Activated T-helper 2 cell treated with anti-CD3 and anti-CD28 coated beads, Interferon-gamma antibody, Interleukin-2, Interleukin-4, amounts not matched to agents 10 μg/mL and 5 μg/mL and 100 μg/mL, durations not matched to agents 14 hours and 24 hours and 36 hours (primary cell): Measurements from ENCODE around the gene CBLL1. TPM values are rescaled to one million over a fixed set of nuclear protein-coding genes. Genes with fewer than 3 reads are reported as not detected.

Experiments
- DNase-seq: peaks from one replicate; pipeline ENCODE4 v3.0.0; 2021; ENCODE audit warnings: low spot score
- H3K27ac Mint-ChIP-seq: one replicate; pipeline ENCODE4 v1.8.0; 2021; ENCODE audit warnings: mixed read lengths
- H3K27me3 Mint-ChIP-seq: one replicate; pipeline ENCODE4 v1.8.0; 2021; ENCODE audit warnings: low read depth, mixed read lengths
- H3K36me3 Mint-ChIP-seq: one replicate; pipeline ENCODE4 v1.8.0; 2021; ENCODE audit warnings: low read depth, mixed read lengths
- H3K4me1 Mint-ChIP-seq: one replicate; pipeline ENCODE4 v1.8.0; 2021; ENCODE audit warnings: low read depth, mixed read lengths
- H3K4me3 Mint-ChIP-seq: one replicate; pipeline ENCODE4 v1.8.0; 2021; ENCODE audit warnings: low read depth, mild to moderate bottlenecking, moderate library complexity, mixed read lengths
- H3K9me3 Mint-ChIP-seq: one replicate; pipeline ENCODE4 v1.8.0; 2021; ENCODE audit warnings: mixed read lengths
- intact Hi-C: fragments of 100-400 bp; cut with micrococcal nuclease; formaldehyde crosslinking; loops from one replicate; pipeline ENCODE4 v1.15.1; 2023
- total RNA-seq: library from RNA; stranded (reverse); gene quantifications from 2 replicates; pipeline ENCODE4 v1.2.3, GENCODE V29; 2022

The CBLL1 gene
- 39.1 and 43.7 TPM in 2 replicates for total RNA-seq

GRCh38 chr7:107743567-107744344 is at the start of gene CBLL1:
Gene CBLL1 (plus strand): TSS chr7:107744142. CDS start chr7:107744164, 22 bp downstream.
- Mint-ChIP-seq H3K4me1 (peaks cover 33% of the 10 kb centered on the region), H3K4me3 (peak within 1 kb of the TSS; percentile 96)

GRCh38 chr7:107694386-107694785 is 49.6 kb upstream of the CBLL1 start:
- no peak overlapping the region for H3K4me3 Mint-ChIP-seq
- intact Hi-C loops: no loop called here
- H3K36me3 Mint-ChIP-seq: peaks cover 4% of the 10 kb centered on the region
- H3K27me3 Mint-ChIP-seq: no peaks in the 10 kb centered on the region
- peaks cover 3% of the 10 kb centered on the region for H3K4me1 Mint-ChIP-seq
- H3K9me3 Mint-ChIP-seq: no peaks in the 10 kb centered on the region
- no peak for DNase-seq
- H3K27ac Mint-ChIP-seq: no peak overlapping the region

More at GRCh38 chr7:107743567-107744344, at the start of gene CBLL1:
- peak; percentile 98 for DNase-seq
- Mint-ChIP-seq H3K27ac (peak within 1 kb of the TSS; percentile 100), H3K9me3 (no peaks in the 10 kb centered on the region), H3K27me3 (peaks cover 4% of the 10 kb centered on the region), H3K36me3 (peaks cover 20% of the 10 kb centered on the region)
- intact Hi-C loops: loop anchor here (1.0 to 5.0 kb wide), 8 partner anchors 72 to 575 kb away; partner anchors contain the start of genes BCAP29, COG5, DLD and DUS4L

- no peak overlapping the region for H3K4me3 Mint-ChIP-seq
- peaks cover 1% of the 10 kb centered on the region for H3K4me1 Mint-ChIP-seq
- H3K9me3 Mint-ChIP-seq: no peaks in the 10 kb centered on the region
- DNase-seq: no peak
- intact Hi-C loops: no loop called here
- no peak overlapping the region for H3K27ac Mint-ChIP-seq
- peaks cover 4% of the 10 kb centered on the region for H3K36me3 Mint-ChIP-seq
- no peaks in the 10 kb centered on the region for H3K27me3 Mint-ChIP-seq
Measured at GRCh38 chr7:107696330-107696946, 47.5 kb upstream of the CBLL1 start.

GRCh38 chr7:107697321-107698049 is 46.5 kb upstream of the CBLL1 start:
- no peak overlapping the region for H3K4me3 Mint-ChIP-seq
- intact Hi-C loops: no loop called here
- DNase-seq: no peak
- no peaks in the 10 kb centered on the region for H3K27me3 Mint-ChIP-seq
- H3K27ac Mint-ChIP-seq: no peak overlapping the region
- no peaks in the 10 kb centered on the region for H3K9me3 Mint-ChIP-seq
- H3K36me3 Mint-ChIP-seq: peaks cover 4% of the 10 kb centered on the region
- H3K4me1 Mint-ChIP-seq: peaks cover 1% of the 10 kb centered on the region

- Mint-ChIP-seq H3K4me3 (no peak overlapping the region), H3K27ac (no peak overlapping the region), H3K4me1 (peaks cover 6% of the 10 kb centered on the region), H3K27me3 (no peaks in the 10 kb centered on the region), H3K36me3 (peaks cover 4% of the 10 kb centered on the region), H3K9me3 (no peaks in the 10 kb centered on the region)
- intact Hi-C loops: no loop called here
- DNase-seq: no peak
Measured at GRCh38 chr7:107700570-107700969, 43.4 kb upstream of the CBLL1 start.

- peaks cover 6% of the 10 kb centered on the region for H3K4me1 Mint-ChIP-seq
- DNase-seq: no peak
- H3K9me3 Mint-ChIP-seq: no peaks in the 10 kb centered on the region
- no peak overlapping the region for H3K27ac Mint-ChIP-seq
- no peak overlapping the region for H3K4me3 Mint-ChIP-seq
- peaks cover 4% of the 10 kb centered on the region for H3K36me3 Mint-ChIP-seq
- H3K27me3 Mint-ChIP-seq: no peaks in the 10 kb centered on the region
- intact Hi-C loops: no loop called here
Measured at GRCh38 chr7:107701191-107701590, 42.8 kb upstream of the CBLL1 start.

- no peaks in the 10 kb centered on the region for H3K27me3 Mint-ChIP-seq
- H3K27ac Mint-ChIP-seq: no peak overlapping the region
- no peak overlapping the region for H3K4me3 Mint-ChIP-seq
- peaks cover 4% of the 10 kb centered on the region for H3K4me1 Mint-ChIP-seq
- H3K9me3 Mint-ChIP-seq: no peaks in the 10 kb centered on the region
- DNase-seq: no peak
- intact Hi-C loops: no loop called here
- peaks cover 4% of the 10 kb centered on the region for H3K36me3 Mint-ChIP-seq
Measured at GRCh38 chr7:107703219-107703618, 40.7 kb upstream of the CBLL1 start.

- no peaks in the 10 kb centered on the region for H3K27me3 Mint-ChIP-seq
- H3K4me3 Mint-ChIP-seq: no peak overlapping the region
- H3K36me3 Mint-ChIP-seq: peaks cover 6% of the 10 kb centered on the region
- DNase-seq: no peak
- intact Hi-C loops: no loop called here
- H3K27ac Mint-ChIP-seq: no peak overlapping the region
- no peaks in the 10 kb centered on the region for H3K9me3 Mint-ChIP-seq
- peaks cover 4% of the 10 kb centered on the region for H3K4me1 Mint-ChIP-seq
Measured at GRCh38 chr7:107703872-107704271, 40.1 kb upstream of the CBLL1 start.

GRCh38 chr7:107708956-107709355 is 35.0 kb upstream of the CBLL1 start:
- DNase-seq: no peak
- Mint-ChIP-seq H3K9me3 (no peaks in the 10 kb centered on the region), H3K27ac (no peak overlapping the region), H3K4me3 (no peak overlapping the region), H3K27me3 (no peaks in the 10 kb centered on the region), H3K36me3 (peaks cover 6% of the 10 kb centered on the region), H3K4me1 (no peaks in the 10 kb centered on the region)
- intact Hi-C loops: no loop called here

GRCh38 chr7:107711301-107711700 is 32.6 kb upstream of the CBLL1 start:
- H3K27me3 Mint-ChIP-seq: no peaks in the 10 kb centered on the region
- no peak for DNase-seq
- no peak overlapping the region for H3K27ac Mint-ChIP-seq
- H3K4me1 Mint-ChIP-seq: no peaks in the 10 kb centered on the region
- no peaks in the 10 kb centered on the region for H3K9me3 Mint-ChIP-seq
- intact Hi-C loops: no loop called here
- peaks cover 6% of the 10 kb centered on the region for H3K36me3 Mint-ChIP-seq
- no peak overlapping the region for H3K4me3 Mint-ChIP-seq

GRCh38 chr7:107712025-107712424 is 31.9 kb upstream of the CBLL1 start:
- no peaks in the 10 kb centered on the region for H3K4me1 Mint-ChIP-seq
- intact Hi-C loops: no loop called here
- no peak overlapping the region for H3K27ac Mint-ChIP-seq
- no peak for DNase-seq
- H3K36me3 Mint-ChIP-seq: peaks cover 6% of the 10 kb centered on the region
- no peaks in the 10 kb centered on the region for H3K27me3 Mint-ChIP-seq
- no peaks in the 10 kb centered on the region for H3K9me3 Mint-ChIP-seq
- no peak overlapping the region for H3K4me3 Mint-ChIP-seq

GRCh38 chr7:107712896-107713295 is 31.0 kb upstream of the CBLL1 start:
- no peak for DNase-seq
- peaks cover 6% of the 10 kb centered on the region for H3K36me3 Mint-ChIP-seq
- H3K27ac Mint-ChIP-seq: no peak overlapping the region
- no peaks in the 10 kb centered on the region for H3K4me1 Mint-ChIP-seq
- H3K4me3 Mint-ChIP-seq: no peak overlapping the region
- no peaks in the 10 kb centered on the region for H3K27me3 Mint-ChIP-seq
- H3K9me3 Mint-ChIP-seq: no peaks in the 10 kb centered on the region
- intact Hi-C loops: no loop called here

- peaks cover 6% of the 10 kb centered on the region for H3K4me1 Mint-ChIP-seq
- no peaks in the 10 kb centered on the region for H3K9me3 Mint-ChIP-seq
Measured at GRCh38 chr7:107715531-107715930, 28.4 kb upstream of the CBLL1 start.

More at GRCh38 chr7:107715531-107715930, 28.4 kb upstream of the CBLL1 start:
- Mint-ChIP-seq H3K4me3 (no peak overlapping the region), H3K27ac (no peak overlapping the region), H3K27me3 (no peaks in the 10 kb centered on the region), H3K36me3 (peaks cover 3% of the 10 kb centered on the region)
- DNase-seq: no peak
- intact Hi-C loops: no loop called here
